GM12878 (cell line): ENCODE results near the gene SMG6. TPM values are rescaled to one million over a fixed set of nuclear protein-coding genes. Genes with fewer than 3 reads are reported as not detected.
A peak's percentile ranks its signal among the peaks of the same experiment; 100 is the strongest.

ENCODE experiments used
- EP300 ChIP-seq, 2 experiments: fragments of 150-350 bp in 1 of 2; IDR thresholded peaks; 2 replicates each; pipeline ENCODE4 v1.6.1; 2011 to 2012; ENCODE audit warnings: low read depth in 2 of 2, low read length in 2 of 2, borderline replicate concordance in 1 of 2, improper control_type of control experiment in 1 of 2, inconsistent platforms in 1 of 2; ENCODE audit not compliant: control insufficient read depth in 1 of 2
- ESRRA ChIP-seq: IDR thresholded peaks from 2 replicates; pipeline ENCODE4 v1.6.1; 2012; ENCODE audit warnings: mild to moderate bottlenecking, low read length, improper control_type of control experiment
- MXI1 ChIP-seq: fragments of 150-350 bp; IDR thresholded peaks from 2 replicates; pipeline ENCODE4 v1.6.1; 2011; ENCODE audit warnings: low read depth, mild to moderate bottlenecking, inconsistent platforms, low read length, improper control_type of control experiment
- ZNF592 ChIP-seq: fragments of 450-650 bp; IDR thresholded peaks from 2 replicates; pipeline ENCODE4 v1.6.1; 2017; ENCODE audit warnings: mild to moderate bottlenecking, moderate library complexity
- polyA plus RNA-seq, 11 experiments: library from polyadenylated mRNA; depleted of rRNA in 4 of 11; unstranded in 6 of 11; stranded (reverse) in 5 of 11; fragments of >200 nt; fragmentation: Nextera tagmentation in 4 of 11; fragmentation: Illumina TruSeq in 1 of 11; extraction: Ambion mirVana in 4 of 11; extraction: Trizol in 1 of 11; gene quantifications; 1 replicate in 1 of 11; 2 replicates in 10 of 11; pipeline versions ENCODE4 v1.2.1 to v1.2.3, GENCODE V29; 2011 to 2016; ENCODE audit warnings: inconsistent platforms in 2 of 11, missing spikeins in 2 of 11, low read depth in 1 of 11
- total RNA-seq, 4 experiments: library from RNA; depleted of rRNA in 3 of 4; stranded (reverse); fragments of >200 nt in 3 of 4; fragmentation: Illumina TruSeq in 1 of 4; extraction: Trizol in 1 of 4; gene quantifications; 2 replicates each; pipeline versions ENCODE4 v1.2.1 to v1.2.3, GENCODE V29; 2013 to 2021

Gene SMG6
- total and polyA plus RNA-seq, 10 of the 15 experiments (the other 5 are each of a cell fraction or from before 2014, with no cell fraction given) = 0.58 to 28.7 (median 15.7) TPM

- TF ChIP-seq ZNF592 (peak; percentile 70), EP300 (IDR thresholded peaks at IDR 0.05; ENCODE audit: borderline replicate concordance in 1 of 2, control insufficient read depth in 1 of 2, low read depth in 2 of 2, low read length in 2 of 2) (no peak), ESRRA (no peak), MXI1 (peak; percentile 94)
Measured at GRCh38 chr17:2056206-2057174, 247.1 kb downstream of the SMG6 start (continued).
